ENCODE data around the gene KCNS1.

DNA sequence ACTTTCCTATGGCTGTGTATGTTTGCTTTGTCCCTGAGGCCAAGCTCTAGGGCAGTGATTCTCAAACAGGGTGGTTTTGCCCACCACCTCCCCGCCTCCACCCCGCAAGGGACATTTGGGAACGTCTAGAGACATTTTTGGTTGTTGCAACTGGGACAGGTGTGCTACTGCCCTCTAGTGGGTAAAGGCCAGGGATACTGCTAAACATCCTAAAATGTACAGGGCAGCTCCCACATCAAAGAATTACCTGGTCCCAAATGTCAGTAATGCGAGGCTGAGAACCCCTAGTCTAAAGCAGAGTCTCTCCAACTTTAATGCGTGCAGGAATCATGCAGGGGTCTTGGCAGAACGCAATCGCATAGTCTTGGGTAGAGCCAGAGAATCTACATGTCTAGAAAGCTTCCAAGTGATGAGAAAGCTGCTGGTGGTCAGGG lies 5.1 kb downstream of the KCNS1 start:
- TF ChIP-seq, protein P1, sequence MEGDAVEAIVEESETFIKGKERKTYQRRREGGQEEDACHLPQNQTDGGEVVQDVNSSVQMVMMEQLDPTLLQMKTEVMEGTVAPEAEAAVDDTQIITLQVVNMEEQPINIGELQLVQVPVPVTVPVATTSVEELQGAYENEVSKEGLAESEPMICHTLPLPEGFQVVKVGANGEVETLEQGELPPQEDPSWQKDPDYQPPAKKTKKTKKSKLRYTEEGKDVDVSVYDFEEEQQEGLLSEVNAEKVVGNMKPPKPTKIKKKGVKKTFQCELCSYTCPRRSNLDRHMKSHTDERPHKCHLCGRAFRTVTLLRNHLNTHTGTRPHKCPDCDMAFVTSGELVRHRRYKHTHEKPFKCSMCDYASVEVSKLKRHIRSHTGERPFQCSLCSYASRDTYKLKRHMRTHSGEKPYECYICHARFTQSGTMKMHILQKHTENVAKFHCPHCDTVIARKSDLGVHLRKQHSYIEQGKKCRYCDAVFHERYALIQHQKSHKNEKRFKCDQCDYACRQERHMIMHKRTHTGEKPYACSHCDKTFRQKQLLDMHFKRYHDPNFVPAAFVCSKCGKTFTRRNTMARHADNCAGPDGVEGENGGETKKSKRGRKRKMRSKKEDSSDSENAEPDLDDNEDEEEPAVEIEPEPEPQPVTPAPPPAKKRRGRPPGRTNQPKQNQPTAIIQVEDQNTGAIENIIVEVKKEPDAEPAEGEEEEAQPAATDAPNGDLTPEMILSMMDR (conservative IDR thresholded peaks at IDR 0.05; ENCODE audit: low read depth, low read length): peak; percentile 86
- TF ChIP-seq EZH2phosphoT487 (IDR thresholded peaks at IDR 0.05; ENCODE audit: borderline replicate concordance, low read length): no peak
